Keratinocyte (primary cell): ENCODE results near the gene CASKIN2.

Experiments used
- CTCF ChIP-seq, 3 experiments: IDR thresholded peaks in 1 of 3; conservative IDR thresholded peaks in 1 of 3; optimal IDR thresholded peaks in 1 of 3; 2 replicates in 2 of 3; 3 replicates in 1 of 3; pipeline versions ENCODE3 to v1.5.1; 2011; ENCODE audit warnings: low read length in 3 of 3, mild to moderate bottlenecking in 3 of 3, moderate library complexity in 2 of 3, control low read depth in 1 of 3, inconsistent platforms in 1 of 3; ENCODE audit not compliant: insufficient read depth in 2 of 3; ENCODE audit errors: extremely low read depth in 1 of 3
- EZH2 ChIP-seq: IDR thresholded peaks from one replicate; pipeline ENCODE4 v1.6.1; 2012; ENCODE audit warnings: inconsistent platforms, mild to moderate bottlenecking, low read length, moderate library complexity

GRCh38 chr17:75531721-75532072 lies 16.4 kb upstream of the CASKIN2 start:
- no peak for TF ChIP-seq CTCF (optimal IDR thresholded peaks at IDR 0.05 in 1 of 3, IDR thresholded peaks at IDR 0.05 in 1 of 3, conservative IDR thresholded peaks at IDR 0.05 in 1 of 3; ENCODE audit: extremely low read depth in 1 of 3, insufficient read depth in 2 of 3, low read length in 3 of 3)
- TF ChIP-seq EZH2 = no peak
